A673 (cell line): ENCODE measurements around the gene MTOR. TPM values are rescaled to one million over a fixed set of nuclear protein-coding genes. Genes with fewer than 3 reads are reported as not detected.
A peak's percentile ranks its signal among the peaks of the same experiment; 100 is the strongest.

Source experiments
- BruUV-seq: library from RNA; stranded (reverse); fragments of 400-500 nt; replicated peaks from 2 replicates; lab custom pipeline; 2021; lab: Mats Ljungman, UMichigan
- CTCF ChIA-PET: fragments of 300-600 bp; sonication (Branson Sonifier 250); formaldehyde crosslinking; loops from one replicate; lab custom pipeline; 2022; ENCODE audit warnings: antibody characterized with exemption; lab: Charles Lee
- POLR2A ChIA-PET: fragments of 300-600 bp; sonication (Branson Sonifier 250); formaldehyde crosslinking; loops from one replicate; lab custom pipeline; 2022; ENCODE audit warnings: antibody characterized with exemption; ENCODE audit not compliant: low non-redundant PET; lab: Charles Lee
- DNase-seq: peaks from one replicate; pipeline ENCODE4 v3.0.0-alpha.2; 2015; ENCODE audit warnings: low spot score
- H3K27ac ChIP-seq: fragments of 200-600 bp; sonication (generic); 2 replicates; pipeline ENCODE4 v1.5.1; 2016; ENCODE audit warnings: mixed run types, low read depth, mild to moderate bottlenecking, mixed read lengths, antibody characterized with exemption, low read length; ENCODE audit not compliant: poor library complexity, severe bottlenecking
- H3K27me3 ChIP-seq: fragments of 200-600 bp; sonication (generic); replicated peaks from 2 replicates; pipeline ENCODE4 v1.6.1; 2017; ENCODE audit warnings: mixed run types, low read depth, mild to moderate bottlenecking, mixed read lengths, antibody characterized with exemption, low read length; ENCODE audit not compliant: insufficient read depth, poor library complexity
- H3K36me3 ChIP-seq: fragments of 200-600 bp; sonication (generic); 2 replicates; pipeline ENCODE4 v1.6.1; 2016; ENCODE audit warnings: mixed run types, mild to moderate bottlenecking, mixed read lengths, antibody characterized with exemption, low read length; ENCODE audit not compliant: insufficient read depth, poor library complexity, severe bottlenecking
- H3K4me1 ChIP-seq: fragments of 200-600 bp; sonication (generic); 2 replicates; pipeline ENCODE4 v1.6.1; 2017; ENCODE audit warnings: mixed run types, mild to moderate bottlenecking, mixed read lengths, antibody characterized with exemption, low read length; ENCODE audit not compliant: insufficient read depth, poor library complexity, severe bottlenecking
- H3K4me3 ChIP-seq: fragments of 200-600 bp; sonication (generic); 2 replicates; pipeline ENCODE4 v1.5.1; 2016; ENCODE audit warnings: low read depth, mixed run types, mild to moderate bottlenecking, mixed read lengths, low read length; ENCODE audit not compliant: poor library complexity, severe bottlenecking
- H3K9me3 ChIP-seq: fragments of 200-600 bp; sonication (generic); 2 replicates; pipeline ENCODE4 v1.6.1; 2016; ENCODE audit warnings: mixed run types, low read depth, mild to moderate bottlenecking, mixed read lengths, antibody characterized with exemption, low read length; ENCODE audit not compliant: poor library complexity, severe bottlenecking
- CTCF ChIP-seq: fragments of 300-800, 200-600 bp; sonication (generic); conservative IDR thresholded peaks from 2 replicates; pipeline ENCODE4 v1.5.1; 2017; ENCODE audit warnings: low read depth, mild to moderate bottlenecking, antibody characterized with exemption, low read length, moderate library complexity, mixed read lengths
- EZH2 ChIP-seq: fragments of 200-600 bp; sonication (generic); IDR thresholded peaks from 2 replicates; pipeline ENCODE4 v1.6.1; 2017; ENCODE audit warnings: borderline replicate concordance, low read depth, mild to moderate bottlenecking, mixed read lengths, antibody characterized with exemption, low read length; ENCODE audit not compliant: poor library complexity, severe bottlenecking
- intact Hi-C: fragments of 100-400 bp; cut with micrococcal nuclease; formaldehyde crosslinking; loops from one replicate; pipeline ENCODE4 v1.10.0; 2022; ENCODE audit not compliant: unreplicated experiment
- total RNA-seq: library from RNA; stranded (reverse); gene quantifications from 2 replicates; pipeline ENCODE4 v1.2.3, GENCODE V29; 2021

The MTOR gene
- total RNA-seq, 1 experiment from 2014 or later, result 63.7 TPM

DNA sequence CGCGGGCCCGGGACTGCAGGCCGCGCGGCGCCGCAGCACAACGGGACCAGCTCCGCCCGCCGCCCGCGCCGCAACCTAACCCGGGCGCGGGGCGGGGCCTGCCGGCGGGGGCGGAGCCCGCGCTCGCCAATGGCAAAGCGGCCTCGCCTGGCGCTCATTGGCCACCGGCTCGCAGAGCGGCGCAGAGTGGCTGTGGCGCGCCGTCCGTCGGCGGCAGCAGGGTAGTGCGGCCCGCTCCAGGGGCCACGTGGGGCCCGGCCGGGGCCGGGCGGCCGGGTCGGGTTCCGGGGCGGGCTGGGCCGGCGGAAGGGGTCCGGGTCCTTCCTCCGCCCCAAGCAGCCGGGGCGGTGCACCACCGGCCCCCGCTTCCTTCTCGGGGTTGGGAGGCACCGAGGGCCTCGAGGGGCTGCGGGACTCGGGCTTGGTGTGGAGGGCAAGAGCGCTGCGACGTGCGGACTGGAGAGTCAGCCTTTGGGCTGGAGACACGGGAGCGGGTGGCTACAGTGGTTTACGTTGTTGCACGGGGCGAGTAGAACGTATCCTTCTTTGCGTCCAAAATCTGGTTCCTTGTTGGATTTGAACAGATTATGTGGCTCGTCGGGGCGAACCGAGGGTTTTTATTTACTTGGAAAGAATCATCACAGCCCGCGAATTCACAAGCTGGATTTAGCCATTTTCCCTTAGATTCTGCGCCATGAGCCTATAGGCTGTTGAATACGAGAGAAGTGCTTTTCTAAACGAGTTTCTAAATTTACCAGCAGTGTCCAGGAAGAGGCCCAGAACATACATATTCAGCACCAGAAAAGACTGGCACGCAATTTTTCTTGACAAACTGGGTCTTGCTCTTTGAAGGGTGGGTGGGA, 202.2 kb downstream of the MTOR start, which contains the start of gene SRM:
TSS of gene SRM (minus strand) at position 51 of the 863 bp plus-strand sequence. CDS start 75 bp downstream, outside the sequence.
- peak; percentile 96 for DNase-seq
- Histone ChIP-seq H3K27ac (peak within 1 kb of the TSS; percentile 78), H3K27me3 (no peaks in the 10 kb centered on the region), H3K4me1 (peaks cover 4% of the 10 kb centered on the region), H3K4me3 (peak within 1 kb of the TSS; percentile 87), H3K36me3 (peaks cover 29% of the 10 kb centered on the region), H3K9me3 (no peaks in the 10 kb centered on the region)
- CTCF ChIA-PET, result interaction anchor here (0.6 kb wide), 1 partner anchor 602 kb away, joined by 12 read pairs; no protein-coding TSS in a partner anchor
- intact Hi-C loops, result no loop called here
- BruUV-seq, result TSS peak; percentile 89
- TF ChIP-seq CTCF (no peak), EZH2 (no peak)
- POLR2A ChIA-PET, result no interaction called here

- Histone ChIP-seq H3K36me3 (peaks cover 28% of the 10 kb centered on the region), H3K27ac (peak overlapping the region; percentile 78), H3K27me3 (no peaks in the 10 kb centered on the region), H3K4me3 (peak overlapping the region; percentile 87), H3K9me3 (no peaks in the 10 kb centered on the region), H3K4me1 (peaks cover 4% of the 10 kb centered on the region)
- ChIA-PET CTCF (interaction anchor here (0.6 kb wide), 1 partner anchor 601 kb away, joined by 12 read pairs; no protein-coding TSS in a partner anchor), POLR2A (no interaction called here)
- peak; percentile 29 for DNase-seq
- BruUV-seq, result no TSS peak
- intact Hi-C loops, result no loop called here
- TF ChIP-seq EZH2 (no peak), CTCF (no peak)
These were observed 203.0 kb downstream of the MTOR start for GRCh38 chr1:11059155-11059967.

DNA sequence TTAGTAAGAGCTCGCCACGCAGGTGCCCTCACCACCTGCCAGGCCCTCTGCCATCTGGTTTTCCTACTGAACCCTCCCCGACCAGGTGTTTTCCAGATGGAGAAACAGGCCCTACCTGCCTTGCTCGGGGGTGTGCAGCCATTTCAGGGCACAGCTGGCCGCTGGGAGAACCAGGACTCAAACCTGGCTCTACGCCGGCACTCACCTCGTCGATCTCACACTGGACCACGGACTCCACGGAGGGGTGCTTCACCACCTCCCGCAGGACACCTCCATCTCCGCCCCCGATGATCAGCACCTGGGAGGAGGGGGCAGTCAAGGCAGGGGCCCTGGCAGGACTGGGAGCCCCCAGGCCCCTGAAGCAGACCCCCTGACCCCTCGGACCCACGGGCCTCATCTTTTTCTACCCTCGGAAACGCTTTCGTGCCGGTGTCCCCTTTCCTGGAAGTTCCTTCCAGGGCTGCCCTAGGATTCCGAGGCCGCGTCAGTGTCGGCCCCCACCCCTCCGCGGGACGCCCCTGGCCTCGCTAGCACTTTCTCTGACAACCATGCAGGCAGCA, 203.7 kb downstream of the MTOR start:
- BruUV-seq, result TSS peak; percentile 18
- POLR2A ChIA-PET, result no interaction called here
- Histone ChIP-seq H3K27ac (peak overlapping the region; percentile 78), H3K9me3 (no peaks in the 10 kb centered on the region), H3K4me3 (peak overlapping the region; percentile 87), H3K4me1 (peaks cover 4% of the 10 kb centered on the region), H3K36me3 (peaks cover 29% of the 10 kb centered on the region), H3K27me3 (no peaks in the 10 kb centered on the region)
- TF ChIP-seq CTCF (no peak), EZH2 (no peak)
- no peak for DNase-seq
- intact Hi-C loops, result no loop called here
- CTCF ChIA-PET, result no interaction called here
